NCI-H524 treated with DMSO at 0.1 percent for 48 hours (cell line): ENCODE data around the gene TUBGCP3.

ENCODE experiments used
- DNase-seq: peaks from one replicate; lab custom pipeline; 2025; lab: John Stamatoyannopoulos, UW

TUBGCP3 gene

DNA sequence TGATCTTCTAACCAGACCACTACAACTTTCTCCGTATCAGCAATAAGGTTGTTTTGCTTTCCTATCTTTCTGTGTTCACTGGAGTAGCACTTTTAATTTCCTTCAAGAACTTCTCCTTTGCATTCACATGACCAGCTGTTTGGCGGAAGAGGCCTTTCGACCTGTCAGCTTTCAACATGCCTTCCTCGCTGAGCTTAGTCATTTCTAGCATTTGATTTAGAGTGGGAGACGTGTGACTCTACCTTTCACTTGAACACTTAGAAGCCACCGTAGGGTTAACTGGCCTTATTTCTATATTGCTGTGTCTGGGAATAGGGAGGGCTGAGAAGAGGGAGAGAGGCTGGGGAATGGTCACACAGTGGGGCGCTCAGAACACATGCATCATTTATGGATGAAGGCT, 104.7 kb downstream of the TUBGCP3 start:
- no peak for DNase-seq

DNA sequence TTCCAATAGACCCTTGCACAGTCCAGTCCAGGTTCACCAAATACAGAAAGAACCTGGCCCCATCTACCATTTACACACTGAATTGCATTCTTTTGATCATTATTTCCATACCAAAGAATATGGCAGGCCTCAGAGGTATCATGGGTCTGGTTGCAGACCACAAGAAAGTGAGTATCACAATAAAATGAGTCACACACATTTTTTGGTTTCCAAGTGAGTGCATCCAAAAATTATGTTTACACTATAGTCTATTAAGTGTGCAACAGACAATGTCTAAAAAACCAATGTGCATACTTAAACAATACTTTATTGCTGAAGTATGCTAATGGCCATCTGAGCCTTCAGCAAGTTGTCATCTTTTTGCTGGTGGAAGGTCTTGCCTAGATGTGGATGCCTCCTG, 106.5 kb downstream of the TUBGCP3 start:
- no peak for DNase-seq

DNA sequence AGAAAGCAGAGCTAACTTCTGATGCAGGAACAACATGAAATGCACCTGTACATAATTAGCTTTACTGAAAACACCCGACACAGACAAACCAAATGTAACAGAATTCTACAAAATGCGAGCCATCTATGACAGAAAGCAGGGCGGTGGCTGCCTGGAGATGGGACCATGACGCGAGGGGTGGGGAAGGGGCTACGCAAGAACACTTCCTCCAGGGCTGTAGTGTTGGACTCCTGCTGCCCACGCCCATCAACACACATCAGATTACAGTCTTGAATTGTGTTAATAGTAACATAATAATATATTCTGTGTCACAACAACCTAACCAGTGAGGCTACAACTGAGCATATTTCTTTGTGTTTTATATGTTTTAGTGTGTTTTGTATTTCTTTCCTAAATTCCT, 108.6 kb downstream of the TUBGCP3 start:
- DNase-seq = no peak

DNA sequence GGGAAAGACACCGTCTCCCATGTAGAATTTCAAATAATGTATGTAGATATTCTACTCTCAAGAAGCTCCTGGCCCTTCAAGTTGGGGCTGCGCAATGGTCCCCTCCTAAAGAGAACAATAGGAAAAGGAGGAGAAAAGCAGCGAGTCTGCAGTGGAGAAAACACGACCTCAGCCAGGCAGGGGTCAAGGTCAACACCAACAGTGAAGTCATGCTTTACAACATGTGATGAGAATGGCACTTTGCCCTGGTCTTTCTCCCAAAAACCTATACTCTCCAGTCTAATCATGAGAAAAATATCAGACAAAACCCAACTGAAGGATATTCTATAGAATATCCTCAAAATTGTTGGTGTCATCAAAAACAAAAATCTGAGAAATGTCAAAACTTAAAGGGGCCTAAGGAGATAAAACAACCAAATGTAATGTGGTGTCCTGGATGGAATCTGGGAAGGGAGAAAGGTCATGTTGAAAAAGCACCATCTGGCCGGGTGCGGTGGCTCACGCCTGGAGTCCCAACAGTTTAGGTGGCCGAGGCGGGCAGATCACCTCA, 110.8 kb downstream of the TUBGCP3 start:
- no peak for DNase-seq

DNA sequence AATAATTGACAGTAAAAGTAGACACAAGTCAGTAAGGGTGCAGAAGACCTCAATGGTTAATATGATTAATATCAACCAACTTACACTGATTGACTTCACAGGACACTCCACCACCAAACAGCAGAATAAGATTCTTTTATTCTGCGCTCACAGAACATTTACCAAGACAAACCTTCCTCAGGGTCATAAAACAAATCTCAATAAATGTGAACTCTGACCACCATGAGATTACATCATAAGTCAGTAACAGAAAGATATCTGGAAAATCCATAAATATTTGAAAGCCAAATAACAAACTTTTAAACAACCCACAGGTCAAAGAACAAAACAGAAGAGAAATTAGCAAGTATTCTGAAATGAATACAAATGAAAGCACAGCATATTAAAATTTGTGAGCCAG, 112.1 kb downstream of the TUBGCP3 start:
- DNase-seq = no peak

DNA sequence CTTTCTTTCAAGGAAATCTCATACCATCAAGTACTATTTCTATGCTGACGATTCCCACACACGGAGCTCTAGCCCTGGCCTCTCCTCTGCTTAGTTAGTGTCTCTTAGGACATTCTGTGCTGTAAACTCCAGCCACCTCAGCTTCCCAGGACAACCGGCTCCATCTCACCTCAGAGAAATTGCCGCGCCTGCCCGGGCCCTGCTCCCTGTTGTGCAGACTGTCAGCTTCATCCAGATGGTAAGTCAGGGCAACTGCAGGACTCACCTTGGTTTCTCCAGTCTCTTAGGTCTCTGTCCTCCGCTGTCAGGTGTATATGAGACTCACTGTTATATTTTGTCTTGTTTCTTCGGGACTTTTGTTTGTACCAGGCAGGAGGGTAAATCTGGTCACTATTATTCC, 113.1 kb downstream of the TUBGCP3 start:
- no peak for DNase-seq

DNA sequence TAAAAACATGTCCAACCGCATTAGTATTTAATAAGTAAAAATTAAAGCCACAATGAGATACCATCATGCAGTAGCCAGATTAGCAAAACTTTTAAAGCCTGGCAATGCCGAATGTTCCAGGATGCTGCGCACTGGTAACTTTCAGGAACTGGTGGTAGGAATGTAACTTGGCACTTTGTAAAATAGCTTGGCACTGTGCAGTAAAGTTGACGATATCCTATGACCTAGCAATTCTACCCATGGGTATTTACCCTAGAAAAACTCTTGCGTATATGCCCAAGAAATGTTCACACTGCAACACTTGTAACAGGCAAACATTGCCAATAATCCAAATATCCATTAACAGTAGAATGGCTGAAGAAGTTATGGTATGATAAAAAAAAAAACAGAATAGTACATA, 114.1 kb downstream of the TUBGCP3 start:
- DNase-seq = no peak

DNA sequence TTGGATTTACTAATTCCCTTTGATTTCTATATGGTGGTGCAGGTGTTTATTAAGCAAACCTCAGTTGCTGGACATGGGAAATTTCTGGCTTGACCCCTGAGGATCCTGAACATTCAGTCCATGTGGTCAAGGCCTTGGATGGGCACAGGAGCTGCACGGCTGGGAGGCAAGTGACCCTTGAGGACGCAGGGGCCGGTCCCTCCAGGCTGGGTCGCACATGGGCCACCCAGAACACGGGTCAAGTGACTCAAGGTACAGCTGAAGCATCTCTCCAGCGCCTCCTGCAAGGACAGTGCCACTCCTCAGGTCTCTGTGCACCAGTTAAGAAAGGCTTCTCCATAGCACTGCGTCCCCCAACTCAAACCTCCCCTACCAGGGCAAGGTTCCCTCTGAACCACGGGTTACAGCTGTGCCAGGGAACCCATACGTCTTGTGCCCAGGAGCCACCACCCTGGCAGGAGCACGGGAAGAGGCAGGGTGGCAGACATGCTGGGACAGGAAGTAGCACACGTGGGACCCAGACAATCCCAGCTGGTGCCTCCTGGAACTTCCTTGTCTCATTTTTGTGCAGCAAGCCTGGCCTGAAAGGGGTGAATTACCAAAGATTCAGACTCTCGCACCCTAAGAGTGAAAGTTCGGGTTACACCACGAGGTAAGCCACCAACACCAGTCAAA, 118.7 kb downstream of the TUBGCP3 start:
- no peak for DNase-seq

DNA sequence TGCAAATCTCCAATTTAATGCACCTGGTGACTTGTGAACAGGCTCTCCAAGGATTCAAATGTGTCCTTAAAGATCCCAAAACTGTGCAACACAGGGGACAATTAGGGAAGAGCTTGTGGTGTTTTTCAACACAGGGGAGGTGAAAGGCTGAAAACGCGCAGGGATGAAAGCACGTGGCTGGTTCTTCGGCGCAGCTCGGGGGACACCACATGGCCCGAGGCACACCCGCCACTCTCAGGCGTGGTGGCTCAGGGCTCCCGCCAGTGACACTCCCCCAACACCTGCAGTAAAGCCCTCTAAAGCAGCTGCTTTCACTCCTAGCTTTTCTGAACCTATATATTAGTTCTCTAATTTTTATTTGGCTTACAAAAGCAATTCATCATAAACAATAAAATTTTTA, 119.9 kb downstream of the TUBGCP3 start:
- no peak for DNase-seq

DNA sequence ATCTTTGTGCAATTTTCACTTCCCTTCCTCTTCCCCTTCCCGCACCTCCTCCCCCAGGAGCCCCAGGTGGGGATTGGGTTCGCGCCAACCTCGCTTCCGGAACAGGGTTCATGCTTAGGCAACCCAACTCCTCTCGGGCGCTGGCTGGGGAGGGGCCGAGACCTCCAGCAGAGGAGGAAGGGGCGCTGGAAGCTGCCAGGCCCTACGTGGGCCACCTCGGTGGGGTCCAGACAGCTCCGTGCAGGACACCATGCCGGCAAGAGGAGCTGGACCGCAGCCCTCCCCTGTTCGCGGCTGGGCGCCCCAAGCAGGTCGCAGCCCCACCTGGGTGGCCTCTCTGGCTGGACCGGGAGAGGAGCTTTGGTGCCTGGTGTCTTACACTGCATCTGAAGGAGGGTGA, 120.7 kb downstream of the TUBGCP3 start:
- DNase-seq = no peak

DNA sequence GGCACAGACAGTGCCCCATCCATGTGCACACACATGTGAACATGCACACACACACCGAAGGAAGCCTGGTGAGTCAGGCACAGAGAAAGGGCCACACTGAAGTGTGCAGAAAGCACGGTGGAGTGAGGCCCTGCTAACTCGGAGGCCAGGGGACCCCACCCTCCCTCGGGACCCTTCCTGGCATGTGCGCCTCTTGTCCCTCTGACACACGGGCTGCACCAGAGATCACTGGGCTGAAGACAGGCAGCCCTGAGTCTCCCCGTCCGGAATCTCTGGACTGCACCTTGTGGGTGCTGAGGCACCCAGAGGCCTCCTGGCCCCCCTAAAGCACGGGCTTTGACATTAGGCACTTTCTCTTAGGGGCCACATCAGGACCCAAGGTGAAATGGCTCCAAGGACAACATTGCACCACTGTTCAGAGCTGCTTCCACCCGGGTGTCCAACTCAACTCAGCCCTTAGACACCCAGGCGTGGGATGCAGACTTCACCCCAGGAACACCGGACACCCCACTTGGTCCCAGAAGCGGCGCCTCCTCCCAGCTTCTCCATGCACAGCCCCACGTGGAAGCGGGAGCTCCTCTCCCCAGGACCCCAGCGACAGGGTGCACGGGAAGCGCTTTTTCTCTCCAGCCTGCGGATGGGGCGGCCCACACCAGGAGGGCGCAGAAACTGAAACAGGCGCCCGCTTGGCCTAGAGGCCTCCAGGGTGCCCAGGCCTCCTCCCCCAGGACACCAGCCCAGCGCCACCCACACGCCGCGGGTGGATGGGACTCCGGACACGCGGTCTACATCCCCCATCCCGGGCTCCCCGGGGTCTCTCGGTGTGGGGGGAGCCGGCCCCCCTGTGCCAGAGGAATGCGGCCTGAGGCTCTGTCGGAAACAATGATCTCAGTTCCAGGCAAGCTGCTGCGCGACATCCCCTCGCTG, 121.6 kb downstream of the TUBGCP3 start:
- DNase-seq = no peak

DNA sequence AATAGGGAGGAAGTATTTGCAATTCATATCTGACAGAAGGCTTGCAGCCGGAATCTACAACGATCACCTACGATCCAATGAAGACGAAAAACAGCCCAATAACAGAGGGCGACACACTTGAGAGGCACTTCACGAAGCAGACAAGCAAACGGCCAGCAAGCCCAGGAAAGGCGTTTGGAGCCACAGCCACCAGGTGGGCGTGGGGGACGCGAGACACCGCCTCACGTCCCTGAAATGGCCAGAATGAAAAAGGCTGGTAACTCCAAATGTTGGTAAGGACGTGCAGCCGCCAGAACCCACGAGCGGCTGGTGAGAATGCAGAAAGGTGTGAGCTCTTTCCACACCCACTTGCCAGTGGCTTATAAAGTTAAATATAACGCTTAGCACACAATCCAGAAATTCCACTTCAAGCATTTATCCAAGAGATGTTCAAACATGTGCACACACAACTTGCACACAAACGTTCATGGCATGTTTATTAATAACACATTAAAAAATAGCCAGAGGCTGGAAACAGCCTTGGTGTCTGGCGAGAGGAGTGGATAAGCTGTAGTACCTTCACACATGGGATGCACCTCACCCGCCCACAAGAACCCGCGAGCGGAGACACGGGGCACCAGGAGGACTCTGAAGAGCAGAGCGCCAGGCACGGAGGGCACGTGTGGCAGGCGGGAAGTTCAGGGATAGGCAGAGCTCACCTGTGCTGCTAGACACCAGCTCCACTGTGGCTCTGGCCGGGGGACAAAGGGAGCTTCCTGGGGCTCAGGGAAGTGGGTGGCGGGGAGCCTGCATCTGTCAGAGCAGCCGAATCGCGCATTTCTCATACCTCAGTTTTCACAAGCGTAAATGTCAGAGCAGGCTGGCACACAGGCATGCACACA, 122.5 kb downstream of the TUBGCP3 start:
- no peak for DNase-seq

DNA sequence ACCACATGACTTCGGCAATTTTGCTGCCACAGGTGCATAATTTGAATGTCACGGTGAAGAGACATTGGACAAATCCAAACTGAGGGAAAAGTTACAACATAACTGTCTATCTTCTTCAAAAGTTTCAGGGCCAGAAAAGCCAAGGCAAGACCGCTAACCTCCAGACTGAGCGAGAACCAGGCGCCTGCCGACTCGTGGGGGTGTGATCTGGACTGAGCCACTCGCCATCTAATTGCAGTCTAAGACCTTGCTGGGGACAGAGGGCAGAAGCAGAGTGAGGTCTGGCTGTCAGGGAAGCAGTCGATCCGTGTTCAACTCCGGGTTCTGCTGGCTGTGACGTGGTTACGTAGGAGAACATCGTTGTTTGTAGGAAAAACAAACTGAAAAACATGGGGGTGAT, 123.2 kb downstream of the TUBGCP3 start:
- no peak for DNase-seq

DNA sequence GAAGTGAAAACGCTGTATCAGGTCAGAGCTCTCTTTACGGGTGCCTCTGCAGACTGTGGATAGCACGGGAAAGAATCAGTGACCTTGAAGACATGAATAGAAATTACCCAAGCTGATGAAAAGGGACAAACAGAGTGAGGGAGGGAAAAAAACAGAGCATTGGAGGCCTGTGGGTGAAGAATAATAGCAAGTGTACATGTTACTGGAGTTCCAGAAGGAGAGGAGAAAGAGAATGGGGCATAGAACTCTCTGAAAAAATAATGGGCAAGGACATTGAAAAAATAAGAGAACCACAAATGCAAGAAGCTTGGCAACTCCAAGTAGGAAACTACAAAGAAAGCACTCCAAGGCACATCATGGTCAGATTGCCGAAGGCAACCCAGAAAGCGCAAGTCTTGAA, 125.5 kb downstream of the TUBGCP3 start:
- DNase-seq = no peak

DNA sequence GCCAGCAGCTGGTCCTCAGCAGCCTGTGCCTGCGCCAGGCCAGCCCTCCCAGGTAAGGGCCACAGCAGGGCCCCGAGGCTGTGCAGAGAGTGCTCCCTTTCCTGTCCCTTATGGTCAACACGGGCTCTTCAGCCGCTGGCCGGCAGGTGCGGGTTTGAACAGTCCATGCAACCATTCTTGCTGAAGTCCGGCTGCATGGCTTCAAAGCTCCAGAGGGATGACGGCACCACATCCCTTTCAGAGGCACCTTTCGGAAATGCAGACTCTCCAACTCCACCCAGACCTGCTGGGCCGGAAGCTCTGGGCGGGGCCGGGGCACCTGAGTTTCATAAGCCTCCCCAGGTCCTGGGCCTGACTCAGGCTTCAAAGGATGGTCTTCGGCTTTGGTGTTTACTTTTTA, 130.5 kb downstream of the TUBGCP3 start:
- no peak for DNase-seq

DNA sequence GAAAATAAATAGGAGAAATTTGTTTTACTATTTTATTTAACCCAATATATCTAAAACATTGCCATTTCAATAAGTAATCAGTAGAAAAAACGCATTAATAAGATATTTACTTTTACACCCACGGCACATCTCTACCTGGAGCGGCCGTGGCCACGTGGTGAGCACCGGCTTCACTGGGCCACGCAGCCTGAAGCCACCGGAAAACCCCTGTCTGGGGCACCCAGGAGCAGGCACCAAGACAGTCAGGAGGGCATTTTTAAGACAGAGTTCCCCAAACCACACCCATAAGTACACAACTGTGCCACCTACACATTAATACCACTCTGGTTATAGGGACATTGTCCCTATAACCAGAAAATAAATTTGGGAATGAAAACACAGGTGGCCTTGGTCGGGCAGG, 130.9 kb downstream of the TUBGCP3 start:
- DNase-seq = no peak

DNA sequence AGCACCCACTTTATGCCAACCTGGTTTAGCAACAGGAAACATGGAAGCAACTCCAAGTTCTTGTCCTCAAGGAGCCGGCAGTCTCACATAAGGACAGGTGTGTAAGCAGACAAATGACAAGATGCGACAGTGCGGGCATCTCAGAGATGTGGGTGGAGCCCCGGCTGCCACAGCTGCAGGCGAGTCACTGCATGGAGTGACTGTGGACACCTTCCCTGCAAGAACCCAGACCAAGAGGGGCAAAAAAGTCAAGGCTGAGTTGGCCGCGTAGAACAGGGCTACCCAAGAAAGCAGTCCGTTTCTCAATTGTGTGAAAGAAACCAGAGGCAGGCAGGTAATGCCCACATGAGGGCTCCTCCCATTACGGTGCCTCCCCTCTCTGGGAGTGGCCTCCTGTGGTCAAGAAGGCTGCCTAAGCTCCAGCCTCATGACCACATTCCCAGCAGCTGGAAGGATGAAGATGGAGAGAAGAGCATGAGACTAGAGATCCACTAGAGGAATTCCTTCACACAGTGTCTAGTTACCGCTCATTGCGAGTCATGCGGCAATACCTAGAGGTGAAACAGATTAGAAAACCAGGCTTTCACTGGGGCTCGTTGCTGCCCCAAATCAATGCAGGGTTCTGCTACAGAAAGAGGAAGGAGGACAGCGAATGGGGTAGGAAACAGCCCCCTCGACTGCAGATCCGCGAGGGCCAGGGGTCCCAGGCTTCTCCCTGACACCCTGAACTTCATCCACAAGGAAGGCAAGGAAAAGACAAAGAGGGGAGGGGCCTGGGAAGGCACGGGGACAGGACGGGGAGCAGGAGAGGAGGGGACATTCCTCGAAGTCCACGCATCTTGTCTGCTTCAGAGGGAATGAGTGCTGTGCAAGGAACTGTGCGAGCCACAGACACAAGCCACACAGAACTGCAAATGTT, 131.6 kb downstream of the TUBGCP3 start:
- DNase-seq = no peak

DNA sequence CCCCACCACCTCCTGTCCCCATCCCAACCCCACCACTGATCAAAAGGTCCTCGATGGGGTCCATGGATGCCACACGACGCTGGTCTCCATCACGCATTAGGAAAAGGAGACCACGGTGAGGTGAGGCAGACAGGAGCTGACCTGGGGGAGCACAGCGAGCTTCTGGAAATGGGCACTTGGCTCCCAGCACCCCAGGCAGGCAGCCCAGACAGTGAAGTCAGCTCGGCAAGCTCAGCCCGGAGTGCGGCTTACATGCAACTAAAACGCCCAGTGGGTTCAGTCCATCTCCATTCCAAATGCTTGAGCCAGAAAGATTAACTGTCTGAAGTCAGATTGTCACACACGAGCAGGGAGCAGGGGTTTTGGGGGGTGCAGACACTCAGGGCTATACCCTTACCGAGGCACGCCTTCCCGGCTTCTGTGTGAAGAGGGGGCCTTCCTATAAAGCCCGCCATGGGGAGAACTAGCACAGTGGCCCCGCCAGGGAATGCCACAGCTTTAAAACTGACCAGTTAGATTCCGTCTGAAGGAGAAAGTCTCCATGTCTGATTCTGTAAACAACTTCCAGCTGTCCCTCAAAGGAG, 132.4 kb downstream of the TUBGCP3 start:
- DNase-seq = no peak

DNA sequence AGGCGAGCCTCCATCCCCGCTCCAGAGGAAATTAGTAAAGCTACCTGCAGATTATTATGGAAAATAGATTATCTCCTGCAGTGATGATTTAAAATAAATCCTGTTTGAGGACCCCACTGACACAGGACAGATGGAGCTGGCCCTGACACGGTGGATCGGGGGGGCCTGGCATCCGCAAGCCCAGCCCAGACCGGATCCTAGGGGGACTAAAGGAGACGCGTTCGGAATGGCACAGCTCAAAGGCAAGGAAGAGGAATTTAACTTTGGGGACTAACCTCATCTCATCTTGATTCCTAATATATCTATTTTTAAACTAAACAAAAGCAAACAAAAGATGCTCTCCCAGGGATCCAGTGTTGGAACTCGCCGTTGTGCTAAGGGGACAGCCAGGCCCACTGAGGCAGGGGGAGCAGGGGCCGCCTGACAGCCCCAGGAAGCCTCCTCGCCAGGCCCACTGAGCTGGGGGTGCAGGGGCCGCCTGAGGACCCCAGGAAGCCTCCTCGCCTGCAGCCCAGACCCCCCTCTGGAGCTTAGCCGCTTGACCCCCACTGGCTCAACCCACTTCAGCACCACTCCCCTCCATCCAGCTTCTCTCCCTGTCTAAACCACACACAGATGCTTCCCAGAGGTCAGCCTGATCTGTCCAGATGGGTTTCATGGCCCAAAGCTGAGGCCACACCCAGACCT, 133.2 kb downstream of the TUBGCP3 start:
- peak; percentile 6 for DNase-seq
